HG03175 (cell line): ENCODE measurements around the gene ZNF362.
"Not testable (repeated sequence)": the region's sequence is repeated elsewhere in the genome, so short reads cannot be mapped to it uniquely, and the experiment has no call there.

ENCODE experiments used
- ATAC-seq: cut with Tn5 transposase; IDR thresholded peaks from one replicate; pipeline ENCODE4 v1.9.1; 2021; ENCODE audit warnings: mild to moderate bottlenecking, moderate library complexity; ENCODE audit not compliant: unreplicated experiment

Gene ZNF362

DNA sequence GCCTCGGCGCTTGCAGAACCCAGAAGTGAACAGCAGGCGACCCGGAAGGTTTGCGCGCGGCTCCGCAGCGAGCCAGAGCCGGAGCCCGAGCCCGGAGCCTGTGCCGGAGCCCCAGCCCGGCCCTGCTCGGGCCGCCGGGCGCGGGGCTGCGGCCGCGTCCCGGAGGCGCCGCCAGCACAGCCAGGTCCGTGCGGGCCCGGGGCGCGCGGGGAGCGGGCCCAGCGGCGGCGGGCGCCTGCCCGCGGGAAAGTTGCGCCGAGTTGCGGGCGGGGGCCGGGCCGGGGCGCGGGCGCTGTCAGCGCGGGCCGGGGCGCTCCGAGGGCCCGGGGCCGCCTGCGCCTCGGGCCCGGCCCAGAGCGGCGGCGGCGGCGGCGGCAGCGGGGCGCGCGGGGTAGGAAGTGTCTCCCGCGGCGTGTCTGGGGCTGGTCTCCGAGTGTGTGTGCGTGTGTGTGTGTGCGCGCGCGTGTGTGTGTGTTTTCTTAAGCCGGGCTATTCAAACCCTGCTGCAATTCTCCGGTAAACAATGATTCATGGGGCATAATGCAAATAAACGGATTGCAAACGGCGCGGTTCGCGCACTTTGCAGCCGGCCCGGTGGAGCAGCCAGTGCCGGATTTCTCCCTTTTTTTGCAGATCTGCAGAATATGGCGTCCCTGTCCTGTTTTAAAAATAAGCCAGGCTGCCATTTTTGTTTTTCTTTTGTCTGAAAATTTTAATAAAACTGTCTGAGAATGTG is at the start of gene ZNF362:
TSS of gene ZNF362 (plus strand) at position 22 of the 736 bp plus-strand sequence. CDS start 14,083 bp downstream, outside the sequence.
- peak; percentile 53 for ATAC-seq

- ATAC-seq: no peak
Measured at GRCh38 chr1:33211972-33212371, 44.3 kb upstream of the ZNF362 start.

- no peak for ATAC-seq
Measured at GRCh38 chr1:33219886-33220661, 36.2 kb upstream of the ZNF362 start.

GRCh38 chr1:33220676-33221384 is 35.5 kb upstream of the ZNF362 start:
- ATAC-seq: no peak

DNA sequence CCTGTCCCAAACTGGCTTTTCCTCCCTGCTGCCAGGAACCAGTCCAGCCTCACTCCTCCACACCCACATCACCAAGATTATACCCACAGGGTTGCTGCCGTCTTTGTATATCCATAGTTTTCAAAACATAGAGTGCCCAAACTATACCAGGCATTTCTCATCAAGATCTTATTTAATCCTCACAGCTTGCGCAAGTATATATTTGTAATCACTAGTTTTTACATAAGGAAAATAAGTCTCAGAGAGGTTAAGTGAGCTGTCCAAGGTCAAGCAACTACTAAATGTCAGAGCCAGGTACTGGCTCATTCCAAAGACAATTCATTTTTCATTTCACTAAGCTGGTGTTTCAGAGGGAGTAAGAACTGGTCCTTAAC is 34.9 kb upstream of the ZNF362 start:
- no peak for ATAC-seq

- no peak for ATAC-seq
Measured at GRCh38 chr1:33222381-33222780, 33.9 kb upstream of the ZNF362 start.

- no peak for ATAC-seq
Measured at GRCh38 chr1:33224166-33224707, 32.1 kb upstream of the ZNF362 start.

DNA sequence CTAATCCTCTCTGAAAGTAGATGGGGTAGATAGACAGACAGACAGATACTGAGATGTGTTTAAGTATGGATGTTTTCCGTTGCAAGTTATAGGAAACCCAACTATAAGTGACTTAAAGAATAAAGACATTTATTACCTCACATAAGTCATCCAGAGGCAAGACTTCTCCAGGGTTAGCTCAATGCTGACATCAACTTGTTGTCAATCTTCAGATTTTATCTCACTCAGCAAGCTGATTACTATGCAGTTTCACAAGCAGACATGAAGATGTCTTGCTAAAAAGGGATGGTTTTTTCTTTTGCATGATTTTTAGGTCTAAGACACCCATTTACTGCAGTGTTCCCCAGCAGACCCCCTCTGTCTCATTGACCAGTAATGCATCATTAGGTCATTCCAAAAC is 30.7 kb upstream of the ZNF362 start:
- no peak for ATAC-seq

DNA sequence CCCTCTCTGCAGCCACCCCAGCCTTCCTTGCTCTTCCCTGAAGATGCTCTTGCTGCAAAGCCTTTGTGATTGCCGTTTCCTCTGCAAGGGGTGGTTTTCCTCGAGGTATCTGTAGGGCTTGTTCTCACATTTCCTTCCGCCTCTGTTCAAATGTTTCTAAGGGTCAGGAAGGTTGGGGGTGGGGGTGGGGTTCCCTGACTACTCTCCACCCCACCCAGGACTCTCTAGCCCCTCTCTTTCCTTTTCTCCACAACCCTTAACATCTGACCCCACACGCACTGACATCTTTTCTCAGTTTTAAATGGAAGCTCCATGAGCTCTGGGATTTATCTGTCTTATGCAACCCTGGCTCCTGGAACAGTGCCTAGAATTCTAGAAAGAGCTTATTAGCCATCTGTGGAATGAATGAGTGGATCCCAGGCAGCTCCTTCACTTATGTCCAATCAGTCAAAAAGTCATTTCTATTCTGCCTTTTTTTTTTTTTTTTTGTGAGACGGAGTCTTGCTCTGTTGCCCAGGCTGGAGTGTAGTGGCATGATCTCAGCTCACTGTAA is 27.3 kb upstream of the ZNF362 start:
- no peak for ATAC-seq

GRCh38 chr1:33231166-33231565 is 25.1 kb upstream of the ZNF362 start:
- no peak for ATAC-seq

GRCh38 chr1:33232716-33233115 is 23.6 kb upstream of the ZNF362 start:
- ATAC-seq: no peak

GRCh38 chr1:33234131-33234530 is 22.2 kb upstream of the ZNF362 start:
- ATAC-seq: no peak

DNA sequence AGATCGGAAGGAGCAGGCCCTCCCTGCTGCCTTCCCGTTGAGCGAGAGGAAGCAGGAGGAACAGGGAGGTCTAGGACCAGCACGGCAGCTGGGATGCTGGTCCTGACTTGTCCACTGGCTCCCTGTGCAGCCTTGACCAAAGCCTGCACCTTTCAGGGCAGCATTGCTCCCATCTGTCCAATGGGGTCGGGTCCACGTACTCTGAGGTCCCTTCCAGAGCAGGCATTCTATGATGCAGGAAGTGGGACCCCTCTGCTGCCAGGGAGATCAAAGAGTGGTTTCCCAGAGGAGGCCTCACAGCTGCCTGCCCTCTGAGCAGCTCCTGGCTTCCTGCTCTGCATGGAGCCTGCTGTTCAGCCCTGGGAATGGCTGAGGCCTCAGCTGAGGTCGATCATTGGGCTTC is 21.7 kb upstream of the ZNF362 start:
- no peak for ATAC-seq

DNA sequence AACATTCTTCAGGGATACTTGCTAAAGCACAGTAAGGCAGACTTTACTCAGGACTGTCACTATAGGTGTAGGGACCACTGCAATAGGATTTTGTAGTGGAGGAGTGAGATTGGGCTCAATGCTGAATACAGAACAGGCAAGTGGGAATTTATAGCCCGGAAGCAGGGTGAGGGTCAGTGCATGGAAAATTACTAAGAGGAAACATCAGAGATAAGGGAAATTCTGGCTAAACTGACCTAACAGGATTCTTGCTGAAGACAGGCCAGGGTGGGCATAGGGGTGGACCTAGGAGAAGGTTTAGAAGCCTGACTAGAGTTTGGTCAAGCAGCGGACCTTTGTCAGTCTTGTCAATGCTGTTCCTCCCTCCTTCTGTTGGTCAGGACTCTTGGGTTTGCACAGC is 20.8 kb upstream of the ZNF362 start:
- no peak for ATAC-seq

DNA sequence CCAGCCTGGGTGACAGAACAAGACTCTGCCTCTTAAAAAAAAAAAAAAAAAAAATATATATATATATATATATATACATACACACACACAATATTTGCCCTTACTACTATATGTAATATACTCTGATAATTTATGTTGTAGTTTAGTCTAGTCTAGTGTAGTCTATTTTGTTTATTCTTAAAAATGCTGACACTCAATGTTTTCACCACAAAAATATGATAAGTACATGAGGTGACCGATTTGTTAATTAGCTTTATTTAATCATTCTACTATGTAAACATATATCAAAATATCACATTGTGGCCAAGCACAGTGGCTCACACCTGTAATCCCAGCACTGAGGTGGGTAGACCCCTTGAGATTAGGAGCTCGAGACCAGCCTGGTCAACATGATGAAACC is 19.8 kb upstream of the ZNF362 start:
- ATAC-seq: no peak

- ATAC-seq: no peak
Measured at GRCh38 chr1:33237579-33237978, 18.7 kb upstream of the ZNF362 start.

- not testable (repeated sequence) for ATAC-seq
Measured at GRCh38 chr1:33238194-33238724, 18.0 kb upstream of the ZNF362 start.

GRCh38 chr1:33239410-33239809 is 16.9 kb upstream of the ZNF362 start:
- not testable (repeated sequence) for ATAC-seq

DNA sequence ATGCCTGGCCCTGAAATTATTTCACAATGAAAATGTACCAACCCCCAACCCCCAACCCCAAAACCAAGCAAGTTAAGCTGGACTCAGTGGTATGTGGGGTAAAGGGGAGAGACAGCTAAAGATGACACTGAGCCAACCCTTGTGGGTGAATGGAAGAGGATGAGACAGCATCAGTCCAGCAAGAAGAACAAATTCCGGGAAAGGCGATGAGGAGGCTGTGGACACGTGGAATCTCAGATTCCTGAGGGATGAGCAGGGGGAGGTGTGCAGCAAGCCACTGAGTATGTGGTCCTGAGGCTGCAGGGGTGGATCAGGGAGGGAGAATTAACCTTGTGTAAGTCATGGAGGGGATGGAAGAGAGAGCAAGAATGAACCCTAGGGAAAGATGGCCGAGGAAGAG is 14.4 kb upstream of the ZNF362 start:
- no peak for ATAC-seq

DNA sequence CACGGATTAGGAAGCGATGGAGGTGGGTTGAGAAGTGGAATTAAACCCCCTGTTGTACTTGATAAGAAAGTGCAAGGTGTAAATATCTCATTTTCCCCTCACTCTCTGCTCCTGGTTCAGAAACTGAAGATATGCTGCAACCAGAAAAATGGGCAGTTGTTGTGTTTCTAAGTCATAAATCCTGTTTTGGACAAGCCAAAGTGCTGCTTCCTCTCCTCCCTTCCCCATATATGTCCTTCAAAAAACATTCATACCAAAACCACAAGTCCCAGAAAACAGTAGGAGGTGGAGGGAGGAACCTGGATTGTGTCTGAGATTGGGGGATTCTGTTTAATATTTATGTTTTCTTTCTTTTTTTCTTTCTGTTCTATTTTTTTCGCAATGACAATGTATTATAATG is 13.6 kb upstream of the ZNF362 start:
- ATAC-seq: no peak
